Smooth muscle cell (in vitro differentiated cells): ENCODE results near the gene MPDZ. TPM values are rescaled to one million over a fixed set of nuclear protein-coding genes. Genes with fewer than 3 reads are reported as not detected.

Source experiments
- DNase-seq: peaks from one replicate; lab custom pipeline; 2025; ENCODE audit not compliant: unreplicated experiment; lab: John Stamatoyannopoulos, UW
- H2AFZ ChIP-seq: fragments of 200-600 bp; sonication (generic); 2 replicates; pipeline ENCODE4 v1.6.0; 2016; ENCODE audit warnings: antibody characterized with exemption, low read depth, mild to moderate bottlenecking
- H3F3A ChIP-seq: fragments of 200-600 bp; sonication (generic); 2 replicates; pipeline ENCODE4 v1.6.0; 2017; ENCODE audit warnings: antibody characterized with exemption, low read depth
- H3K27ac ChIP-seq: fragments of 200-600 bp; sonication (generic); 2 replicates; pipeline ENCODE4 v1.5.1; 2016; ENCODE audit warnings: low read depth, mild to moderate bottlenecking
- H3K27me3 ChIP-seq: fragments of 200-600 bp; sonication (generic); 2 replicates; pipeline ENCODE4 v1.6.1; 2016; ENCODE audit warnings: low read depth, mild to moderate bottlenecking
- H3K36me3 ChIP-seq: fragments of 200-600 bp; sonication (generic); 2 replicates; pipeline ENCODE4 v1.5.1; 2016; ENCODE audit warnings: low read depth
- H3K4me1 ChIP-seq: fragments of 200-600 bp; sonication (generic); 2 replicates; pipeline ENCODE4 v1.5.1; 2016; ENCODE audit warnings: low read depth
- H3K4me2 ChIP-seq: fragments of 200-600 bp; sonication (generic); 2 replicates; pipeline ENCODE4 v1.6.0; 2016; ENCODE audit warnings: mild to moderate bottlenecking
- H3K4me3 ChIP-seq: fragments of 200-600 bp; sonication (generic); 2 replicates; pipeline ENCODE4 v1.5.1; 2016; ENCODE audit warnings: mild to moderate bottlenecking
- H3K79me2 ChIP-seq: fragments of 200-600 bp; sonication (generic); 2 replicates; pipeline ENCODE4 v1.6.0; 2016; ENCODE audit warnings: low read depth, mild to moderate bottlenecking
- H3K9ac ChIP-seq: fragments of 200-600 bp; sonication (generic); 2 replicates; pipeline ENCODE4 v1.6.0; 2016; ENCODE audit warnings: low read depth
- H3K9me3 ChIP-seq: fragments of 200-600 bp; sonication (generic); replicated peaks from 2 replicates; pipeline ENCODE4 v1.5.1; 2016; ENCODE audit warnings: low read depth
- H4K20me1 ChIP-seq: fragments of 200-600 bp; sonication (generic); 2 replicates; pipeline ENCODE4 v1.6.0; 2016; ENCODE audit warnings: low read depth
- CTCF ChIP-seq: fragments of 200-600 bp; sonication (generic); IDR thresholded peaks from 2 replicates; pipeline ENCODE4 v1.5.1; 2017; ENCODE audit warnings: borderline replicate concordance, mild to moderate bottlenecking, antibody characterized with exemption; ENCODE audit not compliant: insufficient read depth, poor library complexity, severe bottlenecking
- WGBS: methylation state at CpG from one replicate; pipeline ENCODE4 v1.1.7; 2016; ENCODE audit warnings: low lambda C conversion rate; 5-methylcytosine and 5-hydroxymethylcytosine counted together
- polyA plus RNA-seq: library from polyadenylated mRNA; unstranded; fragments of >200 nt; fragmentation: Nextera tagmentation; extraction: Ambion mirVana; gene quantifications from 2 replicates; pipeline ENCODE4 v1.2.1, GENCODE V29; 2016
- total RNA-seq: library from RNA; depleted of rRNA; stranded (reverse); fragments of >200 nt; gene quantifications from 2 replicates; pipeline ENCODE4 v1.2.3, GENCODE V29; 2014

Gene MPDZ
- total and polyA plus RNA-seq, 2 experiments from 2014 or later = 16.2 to 69.5 TPM

GRCh38 chr9:13274886-13275641 lies 4.4 kb downstream of the MPDZ start:
- Histone ChIP-seq H3F3A (peaks cover 28% of the 10 kb centered on the region), H3K9ac (no peak overlapping the region), H3K4me1 (peaks cover 23% of the 10 kb centered on the region), H3K27me3 (no peaks in the 10 kb centered on the region), H3K4me2 (peak overlapping the region; percentile 55), H3K36me3 (no peaks in the 10 kb centered on the region), H3K9me3 (no peaks in the 10 kb centered on the region), H4K20me1 (peaks cover 3% of the 10 kb centered on the region), H2AFZ (no peak overlapping the region), H3K27ac (peak overlapping the region; percentile 63), H3K4me3 (no peak overlapping the region), H3K79me2 (peaks cover 77% of the 10 kb centered on the region)
- no peak for DNase-seq
- TF ChIP-seq CTCF = no peak
- 50% methylated on average over 4 of the region's 4 CpGs for WGBS

GRCh38 chr9:13270734-13271133 lies 8.8 kb downstream of the MPDZ start:
- Histone ChIP-seq H3K79me2 (peaks cover 88% of the 10 kb centered on the region), H3K27ac (no peak overlapping the region), H3F3A (peaks cover 26% of the 10 kb centered on the region), H3K9ac (no peak overlapping the region), H4K20me1 (peaks cover 12% of the 10 kb centered on the region), H2AFZ (no peak overlapping the region), H3K4me2 (no peak overlapping the region), H3K27me3 (no peaks in the 10 kb centered on the region), H3K4me3 (no peak overlapping the region), H3K4me1 (peaks cover 45% of the 10 kb centered on the region), H3K36me3 (no peaks in the 10 kb centered on the region), H3K9me3 (no peaks in the 10 kb centered on the region)
- TF ChIP-seq CTCF = no peak
- DNase-seq = no peak
- 73% methylated on average over 1 of the region's 1 CpG for WGBS

- peaks cover 18% of the 10 kb centered on the region for H4K20me1 ChIP-seq
- H3K4me3 ChIP-seq = no peak overlapping the region
- TF ChIP-seq CTCF = no peak
- H2AFZ ChIP-seq = no peak overlapping the region
- DNase-seq = no peak
- peak overlapping the region; percentile 8 for H3K27ac ChIP-seq
- H3K36me3 ChIP-seq = no peaks in the 10 kb centered on the region
- WGBS = 90% methylated on average over 6 of the region's 6 CpGs
- H3K9me3 ChIP-seq = no peaks in the 10 kb centered on the region
- no peak overlapping the region for H3K9ac ChIP-seq
- H3K4me2 ChIP-seq = no peak overlapping the region
- H3K27me3 ChIP-seq = no peaks in the 10 kb centered on the region
- peaks cover 20% of the 10 kb centered on the region for H3F3A ChIP-seq
- peaks cover 40% of the 10 kb centered on the region for H3K4me1 ChIP-seq
- H3K79me2 ChIP-seq = peaks cover 89% of the 10 kb centered on the region
These were observed 9.7 kb downstream of the MPDZ start for GRCh38 chr9:13269589-13270452.
